T-cell (primary cell): ENCODE measurements around the gene HIGD1A. TPM values are rescaled to one million over a fixed set of nuclear protein-coding genes. Genes with fewer than 3 reads are reported as not detected.
A peak's percentile ranks its signal among the peaks of the same experiment; 100 is the strongest.

Experiments
- ATAC-seq, 4 experiments: fragments of 200-7000 bp in 3 of 4; fragments of 150-1000 bp in 1 of 4; cut with Tn5 transposase; replicated peaks in 1 of 4; 1 replicate in 3 of 4; 2 replicates in 1 of 4; pipeline ENCODE4 v1.10.0; 2021; ENCODE audit warnings: moderate library complexity in 3 of 4, mild to moderate bottlenecking in 2 of 4, moderate number of reproducible peaks in 1 of 4
- CTCF ChIA-PET, 2 donors: fragments of 300-600 bp; sonication (Branson Sonifier 250); formaldehyde crosslinking; loops; one replicate each; lab custom pipeline; 2022; ENCODE audit warnings: antibody characterized with exemption in 2 of 2; lab: Charles Lee
- POLR2A ChIA-PET, 2 donors: fragments of 300-600 bp; sonication (Branson Sonifier 250); formaldehyde crosslinking; loops; one replicate each; lab custom pipeline; 2022; ENCODE audit warnings: antibody characterized with exemption in 2 of 2; lab: Charles Lee
- DNase-seq, 35 experiments: peaks; one replicate each; pipeline versions ENCODE4 v3.0.0 to v3.0.0-alpha.2; 2013 to 2023
- H3K27ac ChIP-seq: one replicate; pipeline ENCODE4 v1.5.1; 2013; ENCODE audit warnings: low read length
- H3K27me3 ChIP-seq, 2 experiments: replicated peaks in 1 of 2; 1 replicate in 1 of 2; 2 replicates in 1 of 2; pipeline versions ENCODE4 v1.6.1 to v1.7.0; 2013; ENCODE audit warnings: low read length in 1 of 2, mixed read lengths in 1 of 2; ENCODE audit not compliant: control insufficient read depth in 2 of 2, insufficient read depth in 2 of 2; ENCODE audit errors: extremely low read depth in 1 of 2
- H3K36me3 ChIP-seq, 2 donors: 1 replicate in 1 of 2; 2 replicates in 1 of 2; pipeline versions ENCODE4 v1.6.1 to v1.7.0; 2013; ENCODE audit warnings: low read length in 1 of 2; ENCODE audit not compliant: control insufficient read depth in 2 of 2, insufficient read depth in 1 of 2; ENCODE audit errors: extremely low read depth in 1 of 2
- H3K4me1 ChIP-seq, 2 experiments: 1 replicate in 1 of 2; 2 replicates in 1 of 2; pipeline versions ENCODE4 v1.6.1 to v1.7.0; 2013; ENCODE audit warnings: low read length in 2 of 2, mixed read lengths in 1 of 2; ENCODE audit not compliant: insufficient read depth in 2 of 2, control insufficient read depth in 1 of 2; ENCODE audit errors: extremely low read depth in 1 of 2
- H3K4me3 ChIP-seq, 2 donors: 1 replicate in 1 of 2; 2 replicates in 1 of 2; pipeline versions ENCODE4 v1.5.1 to v1.7.0; 2013; ENCODE audit warnings: mild to moderate bottlenecking in 2 of 2, low read length in 1 of 2, moderate library complexity in 1 of 2; ENCODE audit not compliant: control insufficient read depth in 1 of 2; ENCODE audit errors: extremely low read depth in 1 of 2
- H3K9me3 ChIP-seq: 2 replicates; pipeline ENCODE4 v1.7.0; 2013
- H3K27ac Mint-ChIP-seq, 2 donors: one replicate each; pipeline ENCODE4 v1.8.0; 2020 to 2021; ENCODE audit warnings: mild to moderate bottlenecking in 2 of 2, mixed read lengths in 2 of 2
- H3K27me3 Mint-ChIP-seq, 2 donors: one replicate each; pipeline ENCODE4 v1.8.0; 2021 to 2022; ENCODE audit warnings: mixed read lengths in 2 of 2
- H3K36me3 Mint-ChIP-seq: one replicate; pipeline ENCODE4 v1.8.0; 2021; ENCODE audit warnings: mixed read lengths
- H3K4me1 Mint-ChIP-seq, 3 donors: one replicate each; pipeline ENCODE4 v1.8.0; 2020 to 2022; ENCODE audit warnings: mixed read lengths in 3 of 3, mild to moderate bottlenecking in 1 of 3
- H3K4me3 Mint-ChIP-seq, 3 donors: one replicate each; pipeline ENCODE4 v1.8.0; 2020 to 2022; ENCODE audit warnings: mild to moderate bottlenecking in 3 of 3, mixed read lengths in 3 of 3, moderate library complexity in 3 of 3
- H3K9me3 Mint-ChIP-seq, 3 donors: one replicate each; pipeline ENCODE4 v1.8.0; 2020 to 2022; ENCODE audit warnings: mixed read lengths in 3 of 3
- WGBS: methylation state at CpG from one replicate; pipeline ENCODE4 v1.1.5; 2013; ENCODE audit warnings: missing lambda C conversion rate; ENCODE audit not compliant: insufficient coverage; 5-methylcytosine and 5-hydroxymethylcytosine counted together
- total RNA-seq, 35 experiments: library from RNA in 6 of 35; stranded (reverse) in 6 of 35; fragments of 120-200 nt in 1 of 35; gene quantifications; one replicate each; pipeline versions ENCODE4 v1.2.1 to v1.2.4 and lab custom pipeline; 2013 to 2026

Gene HIGD1A
- total RNA-seq, 5 donors from 2014 or later (not counting 1 experiment from before 2014, with no cell fraction given), result 17.3 to 27.8 (median 24.3) TPM

- no peaks in the 10 kb centered on the region for H3K36me3 ChIP-seq
- peaks cover 14 to 20% of the 10 kb centered on the region in 2 donors for H3K27me3 Mint-ChIP-seq
- H3K4me1 Mint-ChIP-seq, result peaks cover 49 to 52% (median 51%) of the 10 kb centered on the region in 3 donors
- ChIA-PET CTCF (interaction anchor here in 1 of 2 donors (0.9 to 1.1 kb wide), 2 partner anchors 23 to 28 kb away, joined by 3 read pairs; no protein-coding TSS in a partner anchor), POLR2A (no interaction called here)
- H3K9me3 ChIP-seq, result no peaks in the 10 kb centered on the region
- H3K4me3 ChIP-seq, result peak overlapping the region; percentile 75 to 91
- H3K27me3 ChIP-seq, result peaks cover 0 to 8% of the 10 kb centered on the region in 2 experiments
- DNase-seq (peak in 13 of 35 experiments; percentile 2 to 47 (median 7)), ATAC-seq (peak; percentile 12 to 28 (median 19))
- peaks cover 18 to 19% of the 10 kb centered on the region in 2 experiments for H3K4me1 ChIP-seq
- WGBS, result 5% methylated on average over 33 of the region's 33 CpGs
- no peaks in the 10 kb centered on the region for H3K36me3 Mint-ChIP-seq
- no peaks in the 10 kb centered on the region for H3K9me3 Mint-ChIP-seq
- H3K4me3 Mint-ChIP-seq, result peak overlapping the region; percentile 96 to 97 (median 97)
- H3K27ac Mint-ChIP-seq, result peak overlapping the region; percentile 89 to 92
- H3K27ac ChIP-seq, result peak overlapping the region; percentile 74
Observed at GRCh38 chr3:42803414-42804105, 730 bp downstream of the HIGD1A start.

- Mint-ChIP-seq H3K27ac (peak overlapping the region; percentile 3 to 89), H3K4me1 (peaks cover 49 to 52% (median 51%) of the 10 kb centered on the region in 3 donors), H3K27me3 (peaks cover 14 to 18% of the 10 kb centered on the region in 2 donors), H3K4me3 (peak overlapping the region; percentile 96 to 97 (median 97)), H3K9me3 (no peaks in the 10 kb centered on the region), H3K36me3 (no peaks in the 10 kb centered on the region)
- Histone ChIP-seq H3K4me3 (peak overlapping the region; percentile 27 to 91), H3K4me1 (peaks cover 18 to 19% of the 10 kb centered on the region in 2 experiments), H3K27ac (no peak overlapping the region), H3K9me3 (no peaks in the 10 kb centered on the region), H3K36me3 (no peaks in the 10 kb centered on the region), H3K27me3 (peaks cover 0 to 8% of the 10 kb centered on the region in 2 experiments)
- DNase-seq (no peak), ATAC-seq (no peak)
- POLR2A ChIA-PET, result interaction anchor here in 1 of 2 donors (0.6 kb wide), 1 partner anchor 730 kb away, joined by 3 read pairs; no protein-coding TSS in a partner anchor
- CTCF ChIA-PET, result interaction anchor here in 1 of 2 donors (0.9 to 1.1 kb wide), 2 partner anchors 23 to 28 kb away, joined by 3 read pairs; no protein-coding TSS in a partner anchor
- 92% methylated on average over 8 of the region's 11 CpGs for WGBS
Observed at GRCh38 chr3:42802876-42803413, 1.3 kb downstream of the HIGD1A start.

- no CpG with 5 or more reads among the region's 4 CpGs for WGBS
- H3K4me3 ChIP-seq, result no peak overlapping the region
- CTCF ChIA-PET, result no interaction called here
Observed at GRCh38 chr3:42801784-42802183, 2.5 kb downstream of the HIGD1A start.

GRCh38 chr3:42801048-42801620 is 3.2 kb downstream of the HIGD1A start:
- H3K27ac Mint-ChIP-seq, result no peak overlapping the region

More at GRCh38 chr3:42801784-42802183, 2.5 kb downstream of the HIGD1A start:
- DNase-seq (no peak), ATAC-seq (no peak)
- Mint-ChIP-seq H3K4me3 (no peak overlapping the region), H3K27me3 (peaks cover 12 to 14% of the 10 kb centered on the region in 2 donors), H3K36me3 (no peaks in the 10 kb centered on the region), H3K4me1 (peaks cover 49 to 52% (median 51%) of the 10 kb centered on the region in 3 donors), H3K27ac (no peak overlapping the region), H3K9me3 (no peaks in the 10 kb centered on the region)
- H3K4me1 ChIP-seq, result peaks cover 18 to 19% of the 10 kb centered on the region in 2 experiments
- H3K27me3 ChIP-seq, result peaks cover 0 to 7% of the 10 kb centered on the region in 2 experiments
- H3K36me3 ChIP-seq, result no peaks in the 10 kb centered on the region
- no peak overlapping the region for H3K27ac ChIP-seq
- no peaks in the 10 kb centered on the region for H3K9me3 ChIP-seq
- POLR2A ChIA-PET, result no interaction called here

GRCh38 chr3:42800251-42800650 is 4.0 kb downstream of the HIGD1A start:
- H3K27ac Mint-ChIP-seq, result peak overlapping the region in 1 of 2 donors; percentile 52
- no peak overlapping the region for H3K4me3 Mint-ChIP-seq
- H3K9me3 Mint-ChIP-seq, result no peaks in the 10 kb centered on the region
- Histone ChIP-seq H3K4me1 (peaks cover 18% of the 10 kb centered on the region in 2 experiments), H3K27me3 (peaks cover 0 to 2% of the 10 kb centered on the region in 2 experiments), H3K36me3 (no peaks in the 10 kb centered on the region), H3K9me3 (no peaks in the 10 kb centered on the region), H3K27ac (no peak overlapping the region), H3K4me3 (no peak overlapping the region)
- ChIA-PET CTCF (no interaction called here), POLR2A (no interaction called here)
- no peaks in the 10 kb centered on the region for H3K36me3 Mint-ChIP-seq
- peak in 1 of 35 experiments; percentile 12 for DNase-seq
- H3K4me1 Mint-ChIP-seq, result peaks cover 57 to 62% (median 60%) of the 10 kb centered on the region in 3 donors
- 82% methylated on average over 2 of the region's 2 CpGs for WGBS
- peaks cover 0 to 1% of the 10 kb centered on the region in 2 donors for H3K27me3 Mint-ChIP-seq
- no peak for ATAC-seq

More at GRCh38 chr3:42801048-42801620, 3.2 kb downstream of the HIGD1A start:
- no peak overlapping the region for H3K4me3 ChIP-seq
- DNase-seq (no peak), ATAC-seq (no peak)
- POLR2A ChIA-PET, result interaction anchor here in 1 of 2 donors (0.6 kb wide), 1 partner anchor 391 kb away, joined by 3 read pairs; no protein-coding TSS in a partner anchor
- Mint-ChIP-seq H3K27me3 (peaks cover 6 to 8% of the 10 kb centered on the region in 2 donors), H3K36me3 (no peaks in the 10 kb centered on the region), H3K4me1 (peaks cover 49 to 55% (median 53%) of the 10 kb centered on the region in 3 donors), H3K9me3 (no peaks in the 10 kb centered on the region), H3K4me3 (no peak overlapping the region)
- H3K9me3 ChIP-seq, result no peaks in the 10 kb centered on the region
- H3K27ac ChIP-seq, result no peak overlapping the region
- WGBS, result no CpG with 5 or more reads among the region's 3 CpGs
- peaks cover 18 to 19% of the 10 kb centered on the region in 2 experiments for H3K4me1 ChIP-seq
- CTCF ChIA-PET, result no interaction called here
- peaks cover 0 to 5% of the 10 kb centered on the region in 2 experiments for H3K27me3 ChIP-seq
- no peaks in the 10 kb centered on the region for H3K36me3 ChIP-seq

- no peaks in the 10 kb centered on the region for H3K36me3 ChIP-seq
- no peaks in the 10 kb centered on the region for H3K27me3 ChIP-seq
- H3K4me3 ChIP-seq, result no peak overlapping the region
- WGBS, result 83% methylated on average over 6 of the region's 7 CpGs
- ChIA-PET POLR2A (no interaction called here), CTCF (no interaction called here)
- DNase-seq, result no peak
- Mint-ChIP-seq H3K4me3 (no peak overlapping the region), H3K27me3 (no peaks in the 10 kb centered on the region), H3K9me3 (no peaks in the 10 kb centered on the region), H3K4me1 (peaks cover 55 to 65% (median 57%) of the 10 kb centered on the region in 3 donors), H3K36me3 (no peaks in the 10 kb centered on the region), H3K27ac (no peak overlapping the region)
- H3K27ac ChIP-seq, result no peak overlapping the region
- no peaks in the 10 kb centered on the region for H3K9me3 ChIP-seq
- peaks cover 15 to 18% of the 10 kb centered on the region in 2 experiments for H3K4me1 ChIP-seq
- ATAC-seq, result no peak
Observed at GRCh38 chr3:42799376-42799775, 4.9 kb downstream of the HIGD1A start.
